Esophagus muscularis mucosa (tissue), 4 donors: ENCODE measurements around the gene SOX10. TPM values are rescaled to one million over a fixed set of nuclear protein-coding genes. Genes with fewer than 3 reads are reported as not detected.

Source experiments
- DNase-seq: peaks from one replicate; pipeline ENCODE4 v3.0.0-alpha.2; 2017; ENCODE audit errors: extremely low spot score
- H3K27ac ChIP-seq, 4 donors: fragments of 200-600 bp; sonication (generic); replicated peaks in 1 of 4; 1 replicate in 3 of 4; 2 replicates in 1 of 4; pipeline ENCODE4 v1.5.1; 2016 to 2019; ENCODE audit warnings: mild to moderate bottlenecking in 1 of 4
- H3K27me3 ChIP-seq, 4 donors: fragments of 200-600 bp; sonication (generic); one replicate each; pipeline versions ENCODE4 v1.5.1 to v1.6.0; 2016 to 2019
- H3K36me3 ChIP-seq, 4 donors: fragments of 200-600 bp; sonication (generic); one replicate each; pipeline ENCODE4 v1.5.1; 2016 to 2019
- H3K4me1 ChIP-seq, 4 donors: fragments of 200-600 bp; sonication (generic); one replicate each; pipeline ENCODE4 v1.5.1; 2016 to 2019
- H3K4me3 ChIP-seq, 4 donors: fragments of 200-600 bp; sonication (generic); 1 replicate in 2 of 4; 2 replicates in 2 of 4; pipeline ENCODE4 v1.5.1; 2016 to 2019; ENCODE audit warnings: mild to moderate bottlenecking in 4 of 4, moderate library complexity in 1 of 4
- H3K9me3 ChIP-seq, 4 donors: fragments of 200-600 bp; sonication (generic); 1 replicate in 3 of 4; 2 replicates in 1 of 4; pipeline ENCODE4 v1.5.1; 2016 to 2019
- CTCF ChIP-seq, 3 experiments: fragments of 200-600 bp in 2 of 3; fragments of 450-650 bp in 1 of 3; sonication (generic) in 2 of 3; IDR thresholded peaks; one replicate each; pipeline ENCODE4 v1.5.1; 2017 to 2019; ENCODE audit warnings: antibody characterized with exemption in 3 of 3, mild to moderate bottlenecking in 2 of 3, moderate library complexity in 1 of 3
- EP300 ChIP-seq: sonication (generic); formaldehyde crosslinking; IDR thresholded peaks from one replicate; pipeline ENCODE4 v1.6.1; 2017; ENCODE audit warnings: antibody characterized with exemption
- POLR2A ChIP-seq: fragments of 450-650 bp; IDR thresholded peaks from one replicate; pipeline ENCODE4 v1.6.1; 2017; ENCODE audit warnings: antibody characterized with exemption, moderate library complexity, mild to moderate bottlenecking, low read depth
- POLR2AphosphoS5 ChIP-seq, 2 donors: sonication (generic); formaldehyde crosslinking; IDR thresholded peaks; one replicate each; pipeline ENCODE4 v1.6.1; 2017; ENCODE audit warnings: antibody characterized with exemption in 2 of 2
- whole genome bisulfite sequencing: methylation state at CpG from one replicate; pipeline ENCODE4 v1.1.5; 2018; 5-methylcytosine and 5-hydroxymethylcytosine counted together
- intact Hi-C: fragments of 100-400 bp; cut with DNase I; formaldehyde crosslinking; loops from one replicate; pipeline ENCODE4 v1.15.1; 2023
- total RNA-seq, 4 donors: library from RNA; depleted of rRNA; stranded (reverse); fragments of >200 nt; gene quantifications; one replicate each; pipeline versions ENCODE4 v1.1.0 to v1.2.1, GENCODE V29; 2016

Gene SOX10
- total RNA-seq, 4 donors from 2014 or later: 10.3 to 29.5 (median 17.7) TPM

DNA sequence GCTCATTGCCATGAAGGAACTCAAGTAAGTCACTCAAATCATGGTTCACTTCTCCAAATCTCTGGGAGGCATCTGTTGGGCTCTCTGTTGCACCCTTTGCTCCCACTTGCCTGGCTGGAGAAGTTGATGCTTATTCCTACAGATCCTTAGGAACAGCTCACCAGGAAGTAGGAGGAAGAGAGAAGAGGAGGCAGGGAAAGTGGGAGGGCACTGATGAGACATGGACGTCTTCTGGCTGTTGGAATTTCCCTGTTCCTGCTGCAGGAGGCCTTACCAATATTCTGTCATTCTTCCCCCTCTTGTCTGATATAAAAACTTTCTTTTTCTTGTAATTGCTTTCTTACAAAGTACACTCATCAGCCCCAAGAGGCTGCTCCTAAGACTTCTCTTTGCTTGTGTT, 17.2 kb downstream of the SOX10 start:
- Histone ChIP-seq H3K36me3 (peaks cover 37 to 63% (median 48%) of the 10 kb centered on the region in 4 donors), H3K27ac (no peak overlapping the region), H3K27me3 (no peaks in the 10 kb centered on the region), H3K4me3 (no peak overlapping the region), H3K4me1 (peaks cover 15 to 24% (median 20%) of the 10 kb centered on the region in 4 donors), H3K9me3 (no peaks in the 10 kb centered on the region)
- WGBS: 74% methylated on average over 1 of the region's 1 CpG
- TF ChIP-seq EP300 (no peak), POLR2AphosphoS5 (IDR thresholded peaks at IDR 0.05) (no peak), CTCF (IDR thresholded peaks at IDR 0.05) (no peak), POLR2A (no peak)
- intact Hi-C loops: loop anchor here (5.0 kb wide), 1 partner anchor 150 kb away; no protein-coding TSS in a partner anchor
- DNase-seq: no peak

DNA sequence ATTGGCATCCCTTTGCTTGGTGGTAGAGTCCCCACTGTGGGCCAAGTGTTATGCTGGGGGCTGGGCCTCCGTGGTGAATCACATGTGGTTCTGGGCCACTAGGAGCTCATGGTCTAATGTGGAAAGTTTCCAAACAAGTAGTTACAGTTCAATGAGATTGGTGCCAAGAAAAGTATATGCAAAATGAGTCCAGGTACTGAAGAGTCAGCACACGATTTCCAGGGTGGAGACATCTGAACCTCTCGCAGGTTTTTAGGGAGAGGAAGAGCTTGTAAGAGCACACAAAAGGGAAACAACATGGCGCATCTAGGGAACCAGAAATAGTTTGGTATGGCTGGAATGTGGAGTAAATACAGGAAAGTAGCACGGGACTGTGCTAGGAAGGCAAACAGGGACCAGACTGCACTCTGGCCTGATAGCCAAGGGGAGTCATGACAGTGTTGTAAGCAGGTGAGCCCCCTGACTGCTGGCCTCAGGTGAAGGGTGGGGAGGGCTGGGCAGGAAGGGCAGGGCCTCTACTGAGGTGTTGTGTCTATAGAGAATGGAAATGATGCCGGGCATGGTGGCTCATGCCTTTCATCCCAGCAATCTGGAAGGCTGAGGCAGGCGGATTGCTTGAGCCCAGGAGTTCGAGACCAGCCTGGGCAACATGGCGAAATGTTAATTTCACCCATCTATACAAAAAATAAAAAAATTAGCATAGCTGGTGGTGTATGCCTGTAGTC, 18.3 kb downstream of the SOX10 start:
- intact Hi-C loops: loop anchor here (5.0 kb wide), 1 partner anchor 149 kb away; no protein-coding TSS in a partner anchor
- DNase-seq: no peak
- WGBS: 76% methylated on average over 9 of the region's 9 CpGs

DNA sequence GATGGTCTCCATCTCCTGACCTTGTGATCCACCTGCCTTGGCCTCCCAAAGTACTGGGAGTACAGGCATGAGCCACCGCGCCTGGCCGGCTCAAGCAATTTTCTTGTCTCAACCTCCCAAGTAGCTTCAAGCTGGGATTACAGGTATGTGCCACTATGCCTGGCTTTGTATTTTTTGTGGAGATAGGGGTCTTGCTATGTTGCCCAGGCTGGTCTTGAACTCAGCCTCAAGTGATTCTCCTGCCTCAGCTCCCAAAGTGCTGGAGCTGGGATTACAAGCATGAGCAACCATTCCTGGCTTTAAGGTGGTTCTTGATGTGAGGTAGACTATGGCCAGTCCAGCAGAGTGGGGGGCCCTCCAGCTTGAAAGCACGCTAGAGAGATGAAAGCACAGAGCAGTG, 23.3 kb downstream of the SOX10 start:
- H3K36me3 ChIP-seq: peaks cover 63 to 90% (median 79%) of the 10 kb centered on the region in 4 donors
- H3K9me3 ChIP-seq: no peaks in the 10 kb centered on the region
- no peak overlapping the region for H3K27ac ChIP-seq
- H3K4me3 ChIP-seq: no peak overlapping the region
- intact Hi-C loops: no loop called here
- H3K27me3 ChIP-seq: no peaks in the 10 kb centered on the region
- peaks cover 8 to 27% (median 13%) of the 10 kb centered on the region in 4 donors for H3K4me1 ChIP-seq
- no peak for TF ChIP-seq POLR2AphosphoS5 (IDR thresholded peaks at IDR 0.05)
- TF ChIP-seq POLR2A: no peak
- TF ChIP-seq CTCF (IDR thresholded peaks at IDR 0.05): no peak
- TF ChIP-seq EP300: no peak
- 100% methylated on average over 4 of the region's 4 CpGs for WGBS
- DNase-seq: no peak

More for the DNA sequence above, 18.3 kb downstream of the SOX10 start:
- TF ChIP-seq EP300 (no peak), POLR2A (no peak), CTCF (IDR thresholded peaks at IDR 0.05) (no peak), POLR2AphosphoS5 (IDR thresholded peaks at IDR 0.05) (no peak)
- no peak overlapping the region for H3K4me3 ChIP-seq
- H3K9me3 ChIP-seq: no peaks in the 10 kb centered on the region
- H3K27ac ChIP-seq: no peak overlapping the region
- H3K27me3 ChIP-seq: no peaks in the 10 kb centered on the region
- peaks cover 45 to 73% (median 59%) of the 10 kb centered on the region in 4 donors for H3K36me3 ChIP-seq
- H3K4me1 ChIP-seq: peaks cover 15 to 24% (median 20%) of the 10 kb centered on the region in 4 donors

DNA sequence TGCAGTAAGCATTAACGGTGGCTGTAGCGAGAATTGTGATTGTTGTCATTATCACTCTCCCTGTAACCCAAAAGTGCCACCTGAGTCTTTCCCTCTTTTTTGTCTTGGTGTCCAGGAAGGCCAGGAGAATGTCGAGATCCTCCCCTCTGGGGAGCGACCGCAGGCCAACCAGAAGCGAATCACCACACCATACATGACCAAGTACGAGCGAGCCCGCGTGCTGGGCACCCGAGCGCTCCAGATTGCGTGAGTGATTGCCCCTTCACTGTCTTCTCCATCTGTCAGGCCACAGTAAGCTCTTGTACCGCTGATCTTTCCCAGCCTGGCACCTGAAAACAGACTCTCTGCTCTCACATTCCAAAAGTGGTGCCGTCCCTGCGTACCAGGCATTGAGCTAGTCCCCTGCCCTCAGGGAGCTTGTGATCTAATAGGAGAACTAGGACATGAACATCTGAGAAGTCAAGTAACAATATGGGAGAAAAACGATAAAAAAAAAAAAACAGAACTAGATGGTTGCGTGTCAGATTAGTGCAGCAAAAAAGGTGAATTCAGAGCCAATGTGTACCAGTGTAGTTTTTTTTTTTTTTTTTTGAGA, 25.0 kb downstream of the SOX10 start:
- H3K27me3 ChIP-seq: no peaks in the 10 kb centered on the region

More for the DNA sequence above, 25.0 kb downstream of the SOX10 start:
- DNase-seq: no peak
- Histone ChIP-seq H3K36me3 (peaks cover 59 to 84% (median 79%) of the 10 kb centered on the region in 4 donors), H3K9me3 (no peaks in the 10 kb centered on the region), H3K4me1 (peaks cover 7 to 26% (median 12%) of the 10 kb centered on the region in 4 donors), H3K27ac (no peak overlapping the region), H3K4me3 (no peak overlapping the region)
- TF ChIP-seq POLR2A (no peak), EP300 (no peak), POLR2AphosphoS5 (IDR thresholded peaks at IDR 0.05) (no peak), CTCF (IDR thresholded peaks at IDR 0.05) (no peak)
- intact Hi-C loops: no loop called here
- 98% methylated on average over 18 of the region's 18 CpGs for WGBS
